Measurements from ENCODE around the gene PTPRJ.

Gene PTPRJ

DNA sequence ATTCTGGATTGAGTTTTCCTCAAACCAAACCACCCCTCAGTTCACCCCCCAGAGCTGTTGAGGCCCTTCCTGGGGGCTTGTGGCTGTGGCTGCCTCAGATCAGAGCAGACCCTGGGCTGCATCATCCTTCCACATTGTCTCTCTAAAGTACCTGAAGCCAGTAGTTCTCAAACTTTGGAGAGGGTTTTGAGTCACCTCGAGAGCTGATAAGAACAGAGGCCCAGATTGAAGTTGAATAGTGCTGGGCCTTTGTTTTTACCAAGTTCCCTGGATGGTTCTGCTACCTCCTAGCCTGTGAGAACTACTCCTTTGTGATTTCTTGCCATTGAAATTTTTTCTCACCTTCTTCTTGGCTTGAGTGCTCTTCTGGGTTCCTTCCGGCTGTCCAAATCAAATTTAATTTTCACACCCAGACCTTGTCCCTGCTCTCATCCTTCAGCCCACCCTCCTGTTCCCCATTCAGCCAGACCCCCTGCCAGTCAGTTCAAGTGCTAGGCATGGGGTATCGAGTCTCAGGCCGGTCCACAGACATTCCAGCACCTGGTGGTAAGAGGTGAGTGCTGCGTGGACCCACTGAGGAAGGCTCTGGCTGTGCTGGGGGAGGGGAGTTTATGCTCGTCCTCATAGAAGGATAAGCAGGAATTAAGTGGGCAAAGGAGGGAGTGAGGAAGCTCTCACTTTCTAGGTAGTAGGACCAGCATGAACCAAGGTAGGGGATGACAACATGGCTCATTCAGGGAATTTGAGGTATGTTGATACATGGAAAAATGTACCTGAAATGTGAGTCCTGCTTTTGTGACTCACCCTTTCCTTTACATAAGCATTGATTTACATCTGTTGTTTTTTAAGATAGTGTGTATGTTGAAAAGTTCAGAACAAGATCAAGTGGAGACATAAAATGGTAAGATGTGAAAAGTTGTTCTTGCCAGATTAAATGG lies 116.5 kb downstream of the PTPRJ start:
- no peak for DNase-seq

- no peak for DNase-seq
Observed at GRCh38 chr11:48098024-48098423, 117.7 kb downstream of the PTPRJ start.

DNA sequence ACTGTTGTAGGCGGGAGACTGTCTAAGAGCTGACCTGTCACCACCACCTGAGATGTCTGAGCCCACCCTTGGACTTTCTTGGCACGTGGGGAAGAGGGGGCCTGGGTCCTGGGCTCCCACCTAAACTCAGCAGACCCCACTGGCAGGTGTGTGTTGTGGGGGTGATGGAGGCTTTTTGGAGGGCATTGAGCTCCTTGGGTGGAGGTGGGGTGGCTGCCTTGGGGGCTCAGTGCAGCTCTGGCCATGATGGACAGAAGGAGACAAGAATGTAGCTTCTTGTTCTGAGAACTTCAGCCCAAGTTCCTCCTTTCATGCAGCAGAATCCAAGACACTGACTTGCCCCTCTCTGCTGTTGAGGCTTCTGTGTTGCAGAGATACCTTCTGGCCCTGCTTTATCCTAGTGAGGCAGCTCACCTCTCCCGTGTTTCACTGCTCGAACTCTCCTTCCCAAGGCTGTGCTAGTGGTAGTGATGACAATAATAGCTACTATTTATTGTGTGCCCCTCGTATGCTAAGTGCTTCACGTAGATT lies 119.6 kb downstream of the PTPRJ start:
- no peak for DNase-seq

- no peak for DNase-seq
Observed at GRCh38 chr11:48101044-48101733, 120.8 kb downstream of the PTPRJ start.

DNA sequence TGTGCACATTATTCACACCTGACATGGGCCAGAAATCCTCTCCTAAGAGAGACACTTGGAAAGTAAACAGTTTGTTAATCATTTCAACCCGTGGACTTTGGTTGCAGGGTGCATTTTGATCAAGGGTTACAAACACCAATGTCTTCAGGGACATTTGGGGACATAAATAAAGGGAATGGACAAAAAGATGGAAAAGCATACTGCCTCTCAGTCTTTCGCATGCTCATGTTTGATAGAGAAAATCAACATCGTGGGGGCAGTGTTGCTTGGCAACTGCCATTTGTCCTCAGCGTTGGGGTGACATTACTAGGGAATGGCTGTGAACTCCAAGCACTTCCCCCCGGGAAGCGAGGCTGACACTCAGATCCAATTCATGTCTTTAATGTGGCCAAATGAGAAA lies 121.6 kb downstream of the PTPRJ start:
- no peak for DNase-seq

DNA sequence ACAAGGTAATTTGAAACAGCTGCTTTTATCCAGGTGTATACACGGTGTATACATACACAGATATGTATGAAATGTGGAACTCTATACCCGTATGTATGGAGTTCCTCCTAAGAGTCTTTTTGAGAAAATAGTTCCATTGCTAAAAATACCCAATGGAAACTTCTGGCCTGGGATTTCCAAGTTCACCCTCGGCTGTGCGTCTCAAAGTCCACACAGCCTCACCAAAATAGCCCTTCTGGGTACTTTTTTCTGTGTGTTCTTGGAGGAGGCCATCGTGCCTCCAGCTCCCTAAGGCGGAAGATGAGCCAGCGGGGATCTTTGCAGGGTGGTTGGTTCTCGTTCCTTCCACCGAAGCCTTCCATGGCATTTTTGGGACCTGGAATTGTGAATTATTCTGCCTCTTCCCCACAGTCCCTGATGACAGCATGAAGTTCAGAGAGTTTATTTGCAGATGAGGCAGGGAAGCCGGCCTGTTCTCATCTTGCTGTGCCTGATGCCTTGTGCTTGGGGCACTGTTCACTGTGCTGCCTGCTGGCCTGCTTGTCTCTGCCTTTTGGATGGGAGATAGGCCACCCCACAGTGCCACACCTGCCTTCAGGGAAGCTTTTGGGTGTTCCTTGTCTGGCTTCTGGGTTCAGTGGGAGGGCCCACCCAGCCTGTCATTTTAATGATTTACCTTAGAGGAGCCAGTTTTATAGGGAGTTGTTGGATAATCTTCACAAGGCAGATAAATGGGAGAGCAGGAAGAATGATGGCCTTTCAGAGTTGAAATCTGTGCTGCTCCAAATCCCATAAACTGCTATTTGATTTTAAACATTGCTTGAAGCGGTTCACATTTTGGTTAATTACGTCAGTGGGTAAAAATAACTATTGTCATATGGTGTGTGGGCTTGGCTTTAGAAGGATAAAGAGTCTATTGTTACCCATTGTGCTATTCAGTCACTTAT lies 123.5 kb downstream of the PTPRJ start:
- no peak for DNase-seq

GRCh38 chr11:48104568-48104924 lies 124.2 kb downstream of the PTPRJ start:
- DNase-seq: no peak

- no peak for DNase-seq
Observed at GRCh38 chr11:48105096-48105990, 125.0 kb downstream of the PTPRJ start.

DNA sequence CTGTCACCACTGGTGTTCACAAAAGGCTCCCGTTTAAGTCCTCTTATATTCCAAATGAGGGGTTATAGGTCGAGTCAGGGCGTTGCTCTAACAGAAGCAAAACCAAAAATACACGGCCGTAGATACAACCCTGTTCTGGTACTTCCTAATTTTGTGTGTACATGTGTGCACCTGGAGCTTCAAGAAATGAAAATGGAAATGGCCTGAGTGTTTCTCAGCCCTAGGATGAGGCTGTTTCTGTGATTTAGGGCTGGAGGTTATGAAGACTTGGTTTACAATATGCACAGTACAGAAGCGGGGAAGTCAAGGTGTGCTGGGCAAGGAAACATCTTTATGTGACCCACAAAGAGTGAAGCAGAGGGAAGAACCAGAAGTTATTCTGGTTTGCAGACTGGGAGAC lies 125.8 kb downstream of the PTPRJ start:
- DNase-seq: no peak

DNA sequence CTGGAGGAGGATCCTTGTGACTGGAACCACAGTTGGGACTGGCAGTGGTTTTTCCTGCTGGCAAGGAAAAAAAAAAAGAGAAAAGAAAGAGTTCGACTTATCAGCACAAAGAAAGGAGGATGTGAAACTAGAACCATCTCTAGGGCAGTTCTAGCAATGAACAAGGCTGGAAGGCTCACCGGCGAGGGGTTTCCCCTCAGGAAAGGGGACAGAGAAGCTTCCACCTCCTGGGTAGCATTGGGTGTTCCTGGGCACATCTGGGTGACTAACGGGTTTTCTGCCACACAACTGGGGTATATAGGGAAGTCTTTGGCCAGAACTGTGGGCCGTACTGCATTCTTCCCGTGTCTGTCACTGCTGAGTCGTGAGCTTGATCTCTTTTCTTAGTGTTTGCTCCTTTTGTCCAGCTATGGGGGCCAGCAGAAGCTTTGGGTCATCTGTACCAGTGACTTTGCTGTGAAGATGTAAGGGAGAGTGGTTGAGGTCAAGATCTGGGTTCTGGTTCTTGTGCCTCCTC lies 126.9 kb downstream of the PTPRJ start:
- DNase-seq: peak; percentile 38

DNA sequence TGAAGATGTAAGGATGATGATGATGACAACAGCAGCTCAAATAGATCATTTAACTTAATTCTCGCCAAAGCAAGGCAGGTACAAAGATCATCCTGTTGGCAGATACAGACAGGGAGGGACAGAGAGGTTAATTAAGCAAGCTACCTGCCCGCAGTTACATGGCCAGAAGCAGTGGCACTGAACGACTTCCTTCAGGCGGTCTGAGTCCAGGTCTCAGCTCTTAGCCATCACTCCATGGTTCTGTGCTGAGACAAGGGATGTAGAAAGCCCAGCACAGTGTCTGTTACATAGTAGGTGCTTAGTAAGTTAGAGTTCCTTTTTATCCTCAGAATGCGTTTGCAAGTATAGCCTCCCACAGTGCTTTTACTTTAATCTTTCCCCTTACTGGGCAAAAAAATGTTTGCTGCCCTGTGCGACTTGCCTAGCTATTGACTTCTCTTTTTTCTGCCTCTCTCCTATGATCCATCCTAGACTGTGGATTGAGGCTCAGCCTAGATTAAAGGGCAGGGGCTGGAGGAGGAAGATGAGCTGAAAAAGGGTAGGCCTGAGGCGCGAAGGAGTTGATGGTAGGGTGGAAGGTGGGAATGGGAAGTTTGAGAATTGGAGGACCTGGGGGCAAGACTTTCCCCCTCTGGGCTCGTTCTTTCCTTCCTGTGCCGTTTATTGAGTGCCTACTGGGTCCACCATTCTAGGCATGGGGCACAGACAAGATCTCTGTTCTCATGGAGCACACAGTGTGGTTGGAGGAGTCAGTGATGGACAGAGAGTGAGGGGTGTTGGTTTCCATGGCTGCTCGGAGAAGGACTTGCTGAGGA lies 128.1 kb downstream of the PTPRJ start:
- no peak for DNase-seq

GRCh38 chr11:48109046-48109666 lies 128.8 kb downstream of the PTPRJ start:
- peak; percentile 45 for DNase-seq

DNA sequence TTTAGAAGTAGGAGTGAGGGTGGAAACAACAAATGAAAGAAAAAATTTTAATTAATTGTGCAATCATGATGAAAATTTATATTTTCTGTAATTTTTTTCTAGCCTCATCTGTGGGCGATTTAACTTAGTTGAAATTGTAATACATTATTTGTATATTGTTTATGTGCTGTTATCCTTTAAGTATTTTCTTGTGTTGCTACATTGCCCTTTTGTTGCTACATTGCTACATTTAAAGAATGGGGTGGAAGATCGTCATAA lies 130.1 kb downstream of the PTPRJ start:
- DNase-seq: no peak

DNA sequence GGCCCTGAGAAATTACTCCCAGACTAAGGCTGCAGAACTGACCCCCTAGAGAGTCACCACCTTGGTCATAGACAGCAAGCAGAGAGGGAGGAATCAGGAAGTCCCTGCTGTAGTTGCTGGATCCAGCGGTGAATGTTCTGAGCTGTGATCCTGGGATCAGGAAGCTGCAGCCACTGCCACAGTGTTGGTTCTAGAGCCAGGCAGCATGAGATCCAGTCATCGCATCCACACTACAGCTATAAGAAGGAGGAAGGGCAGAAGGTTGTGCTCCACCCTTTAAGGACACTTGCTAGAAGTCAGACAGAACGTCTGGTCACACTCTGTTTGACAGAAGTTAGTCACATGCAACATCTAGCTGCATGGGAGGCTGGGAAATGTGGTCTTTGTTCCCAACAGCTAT lies 131.5 kb downstream of the PTPRJ start:
- no peak for DNase-seq

- DNase-seq: no peak
Observed at GRCh38 chr11:48114740-48115139, 134.4 kb downstream of the PTPRJ start.

- peak; percentile 9 for DNase-seq
Observed at GRCh38 chr11:48116437-48117228, 136.3 kb downstream of the PTPRJ start.

DNA sequence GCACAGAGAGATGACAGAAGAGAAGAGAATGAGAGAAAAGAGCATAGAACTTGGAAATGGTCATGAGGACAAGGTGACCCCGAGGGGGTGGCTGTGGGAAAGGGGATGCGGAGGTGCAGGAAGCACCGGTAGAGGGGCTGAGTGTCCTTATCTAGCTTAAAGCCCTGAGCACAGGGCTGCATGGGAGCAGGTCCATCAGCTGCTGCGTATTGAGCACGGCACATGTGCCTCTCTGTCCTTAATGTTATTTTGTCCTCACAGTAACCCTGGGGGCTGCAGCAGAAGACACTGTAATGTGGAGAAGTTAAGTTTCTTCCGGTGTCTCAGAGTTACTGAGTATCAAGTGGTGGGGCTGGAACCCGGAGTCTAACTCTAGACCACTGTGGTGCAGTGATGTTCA lies 141.9 kb downstream of the PTPRJ start:
- no peak for DNase-seq

- DNase-seq: no peak
Observed at GRCh38 chr11:48122656-48123055, 142.3 kb downstream of the PTPRJ start.

- DNase-seq: no peak
Observed at GRCh38 chr11:48123254-48123875, 143.0 kb downstream of the PTPRJ start.

All from HCEC 1CT (cell line).